Measurements from ENCODE around the gene PLEKHH3. TPM values are rescaled to one million over a fixed set of nuclear protein-coding genes. Genes with fewer than 3 reads are reported as not detected.

The PLEKHH3 gene
- total RNA-seq, 4 donors from 2014 or later = 41.0 to 55.8 (median 55.1) TPM

- intact Hi-C loops (cut with DNase I) = no loop called here
- WGBS, 2 donors = 92 to 97% methylated on average over 6 to 10 of the region's 20 CpGs
These were observed 18.7 kb upstream of the PLEKHH3 start for GRCh38 chr17:42695500-42695899.

GRCh38 chr17:42694524-42694923 lies 17.7 kb upstream of the PLEKHH3 start:
- intact Hi-C loops (cut with DNase I) = no loop called here
- H3K9me3 ChIP-seq = no peaks in the 10 kb centered on the region
- TF ChIP-seq CTCF (IDR thresholded peaks at IDR 0.05) (no peak), POLR2A (IDR thresholded peaks at IDR 0.05) (no peak)

More at GRCh38 chr17:42695500-42695899, 18.7 kb upstream of the PLEKHH3 start:
- no peak for DNase-seq
- H3K27ac ChIP-seq = no peak overlapping the region
- no peak overlapping the region for H3K4me3 ChIP-seq
- no peaks in the 10 kb centered on the region for H3K9me3 ChIP-seq
- H3K27me3 ChIP-seq = no peaks in the 10 kb centered on the region
- TF ChIP-seq CTCF (IDR thresholded peaks at IDR 0.05) (no peak), POLR2A (IDR thresholded peaks at IDR 0.05) (no peak)
- H3K4me1 ChIP-seq = peaks cover 0 to 12% (median 0%) of the 10 kb centered on the region in 3 donors
- peaks cover 0 to 84% (median 0%) of the 10 kb centered on the region in 3 donors for H3K36me3 ChIP-seq

GRCh38 chr17:42692489-42692888 lies 15.7 kb upstream of the PLEKHH3 start:
- peaks cover 0 to 61% (median 0%) of the 10 kb centered on the region in 3 donors for H3K36me3 ChIP-seq
- WGBS, 2 donors = 72 to 85% methylated on average over 6 to 10 of the region's 11 CpGs
- no peak for DNase-seq

More at GRCh38 chr17:42694524-42694923, 17.7 kb upstream of the PLEKHH3 start:
- H3K36me3 ChIP-seq = peaks cover 0 to 74% (median 0%) of the 10 kb centered on the region in 3 donors
- peaks cover 0 to 9% (median 0%) of the 10 kb centered on the region in 3 donors for H3K4me1 ChIP-seq
- DNase-seq = no peak
- no peak overlapping the region for H3K4me3 ChIP-seq
- WGBS, 2 donors = 95 to 100% methylated on average over 2 to 3 of the region's 3 CpGs
- H3K27me3 ChIP-seq = no peaks in the 10 kb centered on the region
- H3K27ac ChIP-seq = no peak overlapping the region

GRCh38 chr17:42691021-42691545 lies 14.3 kb upstream of the PLEKHH3 start:
- Histone ChIP-seq H3K4me3 (no peak overlapping the region), H3K27ac (no peak overlapping the region), H3K27me3 (no peaks in the 10 kb centered on the region), H3K4me1 (no peaks in the 10 kb centered on the region), H3K9me3 (no peaks in the 10 kb centered on the region), H3K36me3 (peaks cover 0 to 46% (median 0%) of the 10 kb centered on the region in 3 donors)
- DNase-seq = no peak
- intact Hi-C loops (cut with DNase I) = no loop called here
- 91% methylated on average over 6 of the region's 12 CpGs for WGBS, 2 donors
- TF ChIP-seq CTCF (IDR thresholded peaks at IDR 0.05) = no peak
- TF ChIP-seq POLR2A (IDR thresholded peaks at IDR 0.05) = no peak

More at GRCh38 chr17:42692489-42692888, 15.7 kb upstream of the PLEKHH3 start:
- Histone ChIP-seq H3K4me1 (no peaks in the 10 kb centered on the region), H3K27ac (no peak overlapping the region), H3K9me3 (no peaks in the 10 kb centered on the region), H3K4me3 (no peak overlapping the region), H3K27me3 (no peaks in the 10 kb centered on the region)
- no peak for TF ChIP-seq POLR2A (IDR thresholded peaks at IDR 0.05)
- TF ChIP-seq CTCF (IDR thresholded peaks at IDR 0.05) = no peak
- intact Hi-C loops (cut with DNase I) = no loop called here

GRCh38 chr17:42690596-42690995 lies 13.8 kb upstream of the PLEKHH3 start:
- H3K27me3 ChIP-seq = no peaks in the 10 kb centered on the region
- no peak overlapping the region for H3K27ac ChIP-seq
- WGBS, 2 donors = 73 to 78% methylated on average over 7 to 9 of the region's 10 CpGs
- TF ChIP-seq CTCF (IDR thresholded peaks at IDR 0.05) (no peak), POLR2A (IDR thresholded peaks at IDR 0.05) (no peak)
- H3K36me3 ChIP-seq = peaks cover 0 to 42% (median 0%) of the 10 kb centered on the region in 3 donors
- no peak for DNase-seq
- no peak overlapping the region for H3K4me3 ChIP-seq
- intact Hi-C loops (cut with DNase I) = no loop called here
- H3K9me3 ChIP-seq = no peaks in the 10 kb centered on the region
- H3K4me1 ChIP-seq = no peaks in the 10 kb centered on the region

Measured in esophagus squamous epithelium (tissue), 5 donors.